Adrenal gland (tissue), 12 donors: ENCODE data around the gene RASSF9. TPM values are rescaled to one million over a fixed set of nuclear protein-coding genes. Genes with fewer than 3 reads are reported as not detected.

Experiments
- DNase-seq, 7 donors: peaks; one replicate each; pipeline ENCODE4 v3.0.0-alpha.2; 2019 to 2020
- H3K27ac ChIP-seq, 5 donors: fragments of 200-600 bp; sonication (generic) in 4 of 5; 1 replicate in 3 of 5; 2 replicates in 2 of 5; pipeline versions ENCODE4 v1.5.1 to v1.8.0; 2016 to 2020; ENCODE audit warnings: mild to moderate bottlenecking in 1 of 5
- H3K27me3 ChIP-seq: fragments of 200-600 bp; 2 replicates; pipeline ENCODE4 v1.8.0; 2021
- H3K36me3 ChIP-seq, 2 donors: fragments of 200-600 bp; replicated peaks in 1 of 2; 1 replicate in 1 of 2; 2 replicates in 1 of 2; pipeline versions ENCODE4 v1.5.1 to v1.8.0; 2018 to 2022
- H3K4me1 ChIP-seq, 2 donors: fragments of 200-600 bp; replicated peaks in 1 of 2; 1 replicate in 1 of 2; 2 replicates in 1 of 2; pipeline versions ENCODE4 v1.5.1 to v1.8.0; 2018 to 2021
- H3K4me3 ChIP-seq, 4 donors: fragments of 200-600 bp; sonication (generic) in 3 of 4; one replicate each; pipeline ENCODE4 v1.5.1; 2016 to 2018
- H3K9me3 ChIP-seq, 3 donors: fragments of 200-600 bp; sonication (generic) in 1 of 3; replicated peaks in 1 of 3; 1 replicate in 2 of 3; 2 replicates in 1 of 3; pipeline versions ENCODE4 v1.5.1 to v1.8.0; 2016 to 2021
- POLR2A ChIP-seq, 2 donors: fragments of 450-650 bp; IDR thresholded peaks; one replicate each; pipeline ENCODE4 v1.6.1; 2017; ENCODE audit warnings: antibody characterized with exemption in 2 of 2, mild to moderate bottlenecking in 2 of 2, moderate library complexity in 1 of 2
- WGBS, 4 donors: extraction: QIAGEN DNeasy Blood & Tissue Kit in 2 of 4; methylation state at CpG; one replicate each; pipeline versions ENCODE4 v1.1.5 to v1.1.7; 2013 to 2017; 5-methylcytosine and 5-hydroxymethylcytosine counted together
- intact Hi-C, 2 donors: fragments of 100-400 bp; cut with DNase I; formaldehyde crosslinking; loops; one replicate each; pipeline versions ENCODE4 v1.14.1 to v1.15.0; 2022 to 2023
- polyA plus RNA-seq, 3 donors: library from polyadenylated mRNA; stranded (reverse); fragments of 200-250 nt in 2 of 3; fragments of 350-450 nt in 1 of 3; fragmentation: Illumina TruSeq in 1 of 3; extraction: RNeasy Lipid Tissue Mini Kit (QIAGEN cat#74804) in 1 of 3; gene quantifications; one replicate each; pipeline ENCODE4 v1.2.3, GENCODE V29; 2013 to 2014
- total RNA-seq, 9 donors: library from RNA; depleted of rRNA in 4 of 9; stranded (reverse); fragments of >200 nt in 4 of 9; fragments of 120-200 nt in 1 of 9; fragmentation: NEBNext Ultra II Directional in 1 of 9; extraction: Animal tissue kit (Norgen Biotek cat#: 25700) in 1 of 9; gene quantifications; one replicate each; pipeline versions ENCODE4 v1.1.0 to v1.2.4, GENCODE V29; 2013 to 2023
- TF ChIP-seq, protein P1 (sequence below), 6 experiments: fragments of 450-650 bp in 4 of 6; fragments of 200-600 bp in 2 of 6; sonication (generic) in 1 of 6; IDR thresholded peaks; 1 replicate in 5 of 6; 2 replicates in 1 of 6; pipeline versions ENCODE4 v1.5.1 to v1.8.0; 2016 to 2021; ENCODE audit warnings: antibody characterized with exemption in 6 of 6, mild to moderate bottlenecking in 2 of 6, moderate library complexity in 1 of 6
- donor health status: healthy with polysubstance abuse.
- donor health status: Bipolar disorder and iron deficiency.
- donor health status: DM: yes; HTN: yes; CAD: no.
- donor health status: DM: no; HTN: no; CAD: no.
- donor health status: DM: no; HTN: no; CAD: no.
- donor health status: DM: yes; HTN: yes; CAD: no.

The RASSF9 gene
- total and polyA plus RNA-seq, 12 donors = 0.50 to 4.3 (median 1.4) TPM

DNA sequence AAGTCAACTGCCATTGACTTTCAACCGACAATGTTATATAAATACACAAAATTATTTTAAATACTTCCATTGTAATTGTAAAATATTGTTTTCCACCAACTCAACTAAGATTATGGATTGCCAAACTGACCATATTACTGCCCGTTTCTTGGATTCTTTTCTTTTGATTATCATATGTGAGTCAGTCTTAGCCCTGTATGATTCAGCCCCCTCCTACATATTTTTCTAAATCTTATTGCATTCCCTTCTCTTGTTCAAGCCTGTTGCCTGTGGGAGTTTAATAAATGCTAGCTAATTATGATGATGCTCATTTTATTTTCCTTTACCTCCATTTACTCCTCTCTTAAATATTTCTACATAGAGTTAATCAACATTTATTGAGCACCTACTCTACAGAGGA, 6.8 kb downstream of the RASSF9 start:
- TF ChIP-seq POLR2A (IDR thresholded peaks at IDR 0.05) = no peak
- TF ChIP-seq, protein P1, sequence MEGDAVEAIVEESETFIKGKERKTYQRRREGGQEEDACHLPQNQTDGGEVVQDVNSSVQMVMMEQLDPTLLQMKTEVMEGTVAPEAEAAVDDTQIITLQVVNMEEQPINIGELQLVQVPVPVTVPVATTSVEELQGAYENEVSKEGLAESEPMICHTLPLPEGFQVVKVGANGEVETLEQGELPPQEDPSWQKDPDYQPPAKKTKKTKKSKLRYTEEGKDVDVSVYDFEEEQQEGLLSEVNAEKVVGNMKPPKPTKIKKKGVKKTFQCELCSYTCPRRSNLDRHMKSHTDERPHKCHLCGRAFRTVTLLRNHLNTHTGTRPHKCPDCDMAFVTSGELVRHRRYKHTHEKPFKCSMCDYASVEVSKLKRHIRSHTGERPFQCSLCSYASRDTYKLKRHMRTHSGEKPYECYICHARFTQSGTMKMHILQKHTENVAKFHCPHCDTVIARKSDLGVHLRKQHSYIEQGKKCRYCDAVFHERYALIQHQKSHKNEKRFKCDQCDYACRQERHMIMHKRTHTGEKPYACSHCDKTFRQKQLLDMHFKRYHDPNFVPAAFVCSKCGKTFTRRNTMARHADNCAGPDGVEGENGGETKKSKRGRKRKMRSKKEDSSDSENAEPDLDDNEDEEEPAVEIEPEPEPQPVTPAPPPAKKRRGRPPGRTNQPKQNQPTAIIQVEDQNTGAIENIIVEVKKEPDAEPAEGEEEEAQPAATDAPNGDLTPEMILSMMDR (IDR thresholded peaks at IDR 0.05) = no peak
- Histone ChIP-seq H3K36me3 (no peaks in the 10 kb centered on the region), H3K4me1 (no peaks in the 10 kb centered on the region), H3K27me3 (no peaks in the 10 kb centered on the region), H3K4me3 (no peak overlapping the region), H3K9me3 (no peaks in the 10 kb centered on the region), H3K27ac (no peak overlapping the region)
- WGBS, 4 donors = 65 to 81% (median 74%) methylated on average over 2 of the region's 2 CpGs
- intact Hi-C loops = no loop called here
- no peak for DNase-seq

DNA sequence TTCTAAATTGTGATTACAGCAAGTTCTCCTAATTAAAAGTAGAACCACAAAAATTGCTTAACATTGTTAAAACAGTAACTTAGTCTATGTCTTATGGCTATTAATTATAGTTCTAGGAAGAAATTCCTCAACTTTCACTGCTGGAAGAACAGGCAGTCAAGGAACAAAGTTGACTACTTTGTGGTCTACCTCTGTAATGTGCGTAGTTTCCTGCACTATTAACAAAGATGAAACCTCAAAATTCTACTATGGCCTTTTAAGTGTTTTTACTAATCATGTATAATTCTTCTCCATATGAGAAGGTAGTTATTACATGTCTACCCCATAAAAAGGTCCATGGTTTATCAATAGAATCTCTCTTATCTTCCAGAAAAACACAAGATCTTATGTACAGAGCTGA, 7.6 kb downstream of the RASSF9 start:
- TF ChIP-seq POLR2A (IDR thresholded peaks at IDR 0.05) = no peak
- TF ChIP-seq, protein P1 (IDR thresholded peaks at IDR 0.05) = no peak
- Histone ChIP-seq H3K4me1 (no peaks in the 10 kb centered on the region), H3K4me3 (no peak overlapping the region), H3K27ac (no peak overlapping the region), H3K36me3 (no peaks in the 10 kb centered on the region), H3K27me3 (no peaks in the 10 kb centered on the region), H3K9me3 (no peaks in the 10 kb centered on the region)
- WGBS, 4 donors = 88 to 96% (median 91%) methylated on average over 1 of the region's 1 CpG
- no peak for DNase-seq
- intact Hi-C loops = no loop called here

GRCh38 chr12:85825746-85826145, 10.5 kb downstream of the RASSF9 start:
- no peak overlapping the region for H3K27ac ChIP-seq
- H3K27me3 ChIP-seq = no peaks in the 10 kb centered on the region
- no peak for DNase-seq
- H3K4me3 ChIP-seq = no peak overlapping the region
- no peaks in the 10 kb centered on the region for H3K9me3 ChIP-seq
- no peaks in the 10 kb centered on the region for H3K4me1 ChIP-seq
- no peaks in the 10 kb centered on the region for H3K36me3 ChIP-seq
- intact Hi-C loops = no loop called here
- TF ChIP-seq, protein P1 (IDR thresholded peaks at IDR 0.05) = no peak
- TF ChIP-seq POLR2A (IDR thresholded peaks at IDR 0.05) = no peak

DNA sequence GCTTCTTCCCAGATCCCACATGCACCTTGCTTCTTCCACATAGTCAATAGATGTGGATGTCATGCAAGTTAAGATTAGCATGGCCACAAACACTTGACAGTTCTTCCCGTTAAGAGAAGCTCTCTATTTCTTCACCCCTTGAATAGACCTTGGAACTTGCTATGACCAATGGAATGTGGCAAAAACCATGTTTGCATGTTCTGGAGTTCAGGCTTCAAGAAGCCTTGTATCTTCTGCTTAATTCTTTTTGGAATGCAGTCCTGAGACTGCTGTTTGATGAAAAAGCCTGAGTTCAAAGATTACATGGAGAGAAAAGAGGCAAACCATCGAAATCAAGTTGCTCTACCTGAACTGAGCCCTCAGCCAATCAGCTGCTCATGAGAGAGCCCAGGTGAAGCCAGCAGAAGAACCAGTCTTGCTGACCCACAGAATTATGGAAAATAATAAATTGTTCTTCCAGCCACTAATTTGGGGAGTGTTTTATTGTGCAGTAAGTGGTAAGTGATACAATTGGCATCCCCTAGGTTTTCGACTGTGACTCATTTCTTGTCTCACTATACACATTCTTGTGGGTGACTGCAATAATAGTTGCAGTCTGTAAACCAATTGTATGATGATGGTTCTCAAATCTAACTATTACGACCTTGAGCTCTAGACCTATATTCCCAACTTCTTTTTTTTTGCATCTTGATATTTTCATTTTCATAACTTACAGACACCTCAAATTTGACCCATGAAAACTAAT, 12.6 kb downstream of the RASSF9 start:
- intact Hi-C loops = no loop called here
- no peaks in the 10 kb centered on the region for H3K27me3 ChIP-seq
- no peaks in the 10 kb centered on the region for H3K9me3 ChIP-seq
- TF ChIP-seq POLR2A (IDR thresholded peaks at IDR 0.05) = no peak
- TF ChIP-seq, protein P1 (IDR thresholded peaks at IDR 0.05) = no peak
- H3K4me3 ChIP-seq = no peak overlapping the region
- 70 to 83% (median 79%) methylated on average over 4 of the region's 4 CpGs for WGBS, 4 donors
- no peaks in the 10 kb centered on the region for H3K36me3 ChIP-seq
- no peaks in the 10 kb centered on the region for H3K4me1 ChIP-seq
- H3K27ac ChIP-seq = no peak overlapping the region
- no peak for DNase-seq
